ENCODE measurements around the gene GABRG3. TPM values are rescaled to one million over a fixed set of nuclear protein-coding genes. Genes with fewer than 3 reads are reported as not detected.

GABRG3 gene
- total RNA-seq, 4 donors from 2014 or later = not detected

DNA sequence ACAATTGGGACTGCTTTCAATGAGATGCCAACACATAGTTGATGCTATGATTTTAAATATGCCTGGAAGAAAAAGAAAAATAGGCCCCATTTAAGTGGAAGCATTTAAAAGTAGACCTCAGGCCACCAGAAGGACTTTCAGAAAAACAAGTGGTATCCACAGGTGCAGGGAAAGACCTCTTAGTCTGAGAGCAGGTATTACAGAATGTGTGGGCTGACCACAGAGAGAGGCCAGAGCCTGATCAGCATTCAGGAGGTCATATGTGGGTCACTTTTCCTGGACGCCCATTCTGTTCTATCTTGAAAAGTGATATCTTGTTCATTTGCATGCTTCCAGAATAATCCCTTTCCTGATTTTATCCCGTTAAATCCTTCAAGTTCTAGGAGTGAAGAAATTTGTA, 95.5 kb downstream of the GABRG3 start:
- ATAC-seq (ENCODE audit: low FRiP score) (no peak), DNase-seq (ENCODE audit: low spot score) (no peak)
- TF ChIP-seq CTCF (IDR thresholded peaks at IDR 0.05) = no peak

DNA sequence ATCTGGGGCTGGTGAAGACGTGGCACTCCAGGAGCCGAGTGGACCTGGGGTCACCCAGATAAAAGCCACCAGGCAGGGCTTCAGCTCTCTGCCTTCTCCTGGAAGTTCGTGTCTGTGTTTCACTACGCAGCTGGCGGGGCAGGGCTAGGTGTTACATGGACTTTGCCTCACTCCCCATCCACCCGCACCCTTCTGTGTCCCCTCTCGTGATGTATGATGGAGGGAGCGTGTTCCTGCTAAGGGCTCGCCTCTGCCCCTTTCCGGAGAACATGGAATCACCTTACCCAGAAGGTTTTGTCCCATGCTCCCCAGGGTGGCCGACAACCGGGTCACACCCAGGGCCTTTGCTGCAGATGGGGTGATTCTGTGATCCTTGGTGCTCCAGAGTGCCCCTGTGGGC, 96.2 kb downstream of the GABRG3 start:
- no peak for TF ChIP-seq CTCF (IDR thresholded peaks at IDR 0.05)
- DNase-seq (ENCODE audit: low spot score) (no peak), ATAC-seq (ENCODE audit: low FRiP score) (no peak)

- no peak for TF ChIP-seq CTCF (IDR thresholded peaks at IDR 0.05)
- ATAC-seq (ENCODE audit: low FRiP score) = no peak
Observed at GRCh38 chr15:27070841-27071240, 99.9 kb downstream of the GABRG3 start.

GRCh38 chr15:27074179-27074578, 103.2 kb downstream of the GABRG3 start:
- ATAC-seq (ENCODE audit: low FRiP score) (no peak), DNase-seq (ENCODE audit: low spot score) (no peak)

More at GRCh38 chr15:27070841-27071240, 99.9 kb downstream of the GABRG3 start:
- no peak for DNase-seq (ENCODE audit: low spot score)

DNA sequence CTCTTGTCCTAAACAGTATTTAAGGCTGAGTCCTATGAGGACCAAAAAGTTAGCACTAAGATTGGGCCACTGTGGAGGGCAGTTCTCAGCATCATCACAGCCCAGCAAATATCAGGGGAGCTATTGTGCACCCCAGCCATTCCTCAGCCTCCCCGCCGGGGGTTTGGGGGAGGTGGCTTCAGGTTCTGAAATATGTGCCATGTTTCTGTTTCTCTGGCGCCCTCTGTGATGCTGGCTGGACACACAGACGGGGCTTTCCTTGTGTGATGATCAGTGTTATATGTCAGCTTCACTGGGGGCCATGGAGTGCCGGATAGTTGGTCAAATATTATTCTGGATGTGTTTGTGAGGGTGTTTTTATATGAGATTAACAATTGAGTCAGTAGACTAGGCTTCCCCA, 106.8 kb downstream of the GABRG3 start:
- no peak for TF ChIP-seq CTCF (IDR thresholded peaks at IDR 0.05)
- ATAC-seq (ENCODE audit: low FRiP score) = no peak
- no peak for DNase-seq (ENCODE audit: low spot score)

More at GRCh38 chr15:27074179-27074578, 103.2 kb downstream of the GABRG3 start:
- TF ChIP-seq CTCF (IDR thresholded peaks at IDR 0.05) = no peak

GRCh38 chr15:27081676-27082418, 110.9 kb downstream of the GABRG3 start:
- DNase-seq (ENCODE audit: low spot score) (no peak), ATAC-seq (ENCODE audit: low FRiP score) (no peak)
- no peak for TF ChIP-seq CTCF (IDR thresholded peaks at IDR 0.05)

DNA sequence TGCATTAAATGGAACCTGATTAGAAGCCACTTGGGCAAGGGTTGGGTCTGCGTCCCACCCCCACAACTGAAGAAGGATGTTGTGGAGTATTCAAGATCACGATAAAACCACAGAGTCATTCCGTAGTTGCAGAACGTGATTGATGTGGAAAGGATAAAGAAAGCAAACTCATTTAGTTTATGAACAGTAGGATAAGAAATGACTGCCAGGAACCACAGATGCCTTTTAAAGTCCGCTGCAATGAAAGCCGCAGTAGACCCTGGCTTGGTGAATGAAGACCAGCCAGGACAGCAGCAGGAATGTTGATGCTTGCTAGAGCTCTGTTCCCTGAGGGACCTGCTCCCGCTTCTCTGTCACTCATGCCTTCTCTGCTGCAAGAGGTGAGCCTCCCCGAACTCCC, 111.5 kb downstream of the GABRG3 start:
- no peak for TF ChIP-seq CTCF (IDR thresholded peaks at IDR 0.05)
- DNase-seq (ENCODE audit: low spot score) (no peak), ATAC-seq (ENCODE audit: low FRiP score) (no peak)
